ENCODE measurements around the gene SLC35F5.

- TF ChIP-seq POLR2A (IDR thresholded peaks at IDR 0.05), result no peak
- TF ChIP-seq, protein P1, sequence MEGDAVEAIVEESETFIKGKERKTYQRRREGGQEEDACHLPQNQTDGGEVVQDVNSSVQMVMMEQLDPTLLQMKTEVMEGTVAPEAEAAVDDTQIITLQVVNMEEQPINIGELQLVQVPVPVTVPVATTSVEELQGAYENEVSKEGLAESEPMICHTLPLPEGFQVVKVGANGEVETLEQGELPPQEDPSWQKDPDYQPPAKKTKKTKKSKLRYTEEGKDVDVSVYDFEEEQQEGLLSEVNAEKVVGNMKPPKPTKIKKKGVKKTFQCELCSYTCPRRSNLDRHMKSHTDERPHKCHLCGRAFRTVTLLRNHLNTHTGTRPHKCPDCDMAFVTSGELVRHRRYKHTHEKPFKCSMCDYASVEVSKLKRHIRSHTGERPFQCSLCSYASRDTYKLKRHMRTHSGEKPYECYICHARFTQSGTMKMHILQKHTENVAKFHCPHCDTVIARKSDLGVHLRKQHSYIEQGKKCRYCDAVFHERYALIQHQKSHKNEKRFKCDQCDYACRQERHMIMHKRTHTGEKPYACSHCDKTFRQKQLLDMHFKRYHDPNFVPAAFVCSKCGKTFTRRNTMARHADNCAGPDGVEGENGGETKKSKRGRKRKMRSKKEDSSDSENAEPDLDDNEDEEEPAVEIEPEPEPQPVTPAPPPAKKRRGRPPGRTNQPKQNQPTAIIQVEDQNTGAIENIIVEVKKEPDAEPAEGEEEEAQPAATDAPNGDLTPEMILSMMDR (IDR thresholded peaks at IDR 0.05), result no peak
Measured at GRCh38 chr2:113723411-113723810, 33.0 kb downstream of the SLC35F5 start.
